Mucosa of rectum (tissue), 2 donors: ENCODE measurements around the gene PEPD.

Experiments used
- H3K27ac ChIP-seq, 2 donors: one replicate each; pipeline ENCODE4 v1.7.0; 2013; ENCODE audit warnings: inconsistent platforms in 2 of 2, low read depth in 2 of 2, low read length in 2 of 2
- H3K27me3 ChIP-seq, 2 donors: one replicate each; pipeline ENCODE4 v1.7.0; 2013; ENCODE audit warnings: low read length in 2 of 2; ENCODE audit not compliant: control insufficient read depth in 2 of 2, insufficient read depth in 2 of 2
- H3K36me3 ChIP-seq, 2 donors: one replicate each; pipeline ENCODE4 v1.7.0; 2013; ENCODE audit warnings: low read length in 2 of 2; ENCODE audit not compliant: control insufficient read depth in 2 of 2, insufficient read depth in 2 of 2
- H3K4me1 ChIP-seq, 2 donors: one replicate each; pipeline ENCODE4 v1.7.0; 2013; ENCODE audit warnings: low read length in 2 of 2, mild to moderate bottlenecking in 1 of 2; ENCODE audit not compliant: control insufficient read depth in 2 of 2, insufficient read depth in 2 of 2
- H3K4me3 ChIP-seq, 2 donors: one replicate each; pipeline ENCODE4 v1.7.0; 2013; ENCODE audit warnings: low read length in 2 of 2
- H3K9ac ChIP-seq, 2 donors: one replicate each; pipeline ENCODE4 v1.7.0; 2013; ENCODE audit warnings: low read length in 2 of 2, low read depth in 1 of 2, mild to moderate bottlenecking in 1 of 2
- H3K9me3 ChIP-seq, 2 donors: one replicate each; pipeline ENCODE4 v1.7.0; 2013; ENCODE audit warnings: low read length in 2 of 2; ENCODE audit not compliant: control insufficient read depth in 2 of 2
- donor health status: healthy.
- donor health status: Normal muscosa, but diverticular disease.

The PEPD gene

DNA sequence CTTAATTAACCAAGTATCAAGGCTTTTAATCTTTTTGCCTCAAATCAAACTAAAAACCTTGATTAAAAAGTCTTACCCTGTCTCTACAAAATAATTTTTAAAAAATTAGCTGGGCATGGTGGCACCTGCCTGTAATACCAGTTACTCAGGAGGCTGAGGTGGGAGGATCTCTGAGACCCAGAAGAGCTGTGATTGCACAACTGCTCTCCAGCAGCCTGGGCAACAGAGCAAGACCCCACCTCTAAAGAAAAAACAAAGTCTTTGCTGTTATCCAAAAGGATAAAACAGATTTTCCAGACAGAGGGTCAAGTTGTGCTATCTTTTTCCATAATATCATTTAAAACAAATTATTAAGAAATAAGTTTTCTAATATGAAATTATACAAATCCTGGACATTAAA, 174.9 kb downstream of the PEPD start:
- no peaks in the 10 kb centered on the region for H3K27me3 ChIP-seq
- H3K4me1 ChIP-seq, result no peaks in the 10 kb centered on the region
- no peaks in the 10 kb centered on the region for H3K9me3 ChIP-seq
- no peak overlapping the region for H3K9ac ChIP-seq
- H3K4me3 ChIP-seq, result no peak overlapping the region
- no peaks in the 10 kb centered on the region for H3K36me3 ChIP-seq
- no peak overlapping the region for H3K27ac ChIP-seq

DNA sequence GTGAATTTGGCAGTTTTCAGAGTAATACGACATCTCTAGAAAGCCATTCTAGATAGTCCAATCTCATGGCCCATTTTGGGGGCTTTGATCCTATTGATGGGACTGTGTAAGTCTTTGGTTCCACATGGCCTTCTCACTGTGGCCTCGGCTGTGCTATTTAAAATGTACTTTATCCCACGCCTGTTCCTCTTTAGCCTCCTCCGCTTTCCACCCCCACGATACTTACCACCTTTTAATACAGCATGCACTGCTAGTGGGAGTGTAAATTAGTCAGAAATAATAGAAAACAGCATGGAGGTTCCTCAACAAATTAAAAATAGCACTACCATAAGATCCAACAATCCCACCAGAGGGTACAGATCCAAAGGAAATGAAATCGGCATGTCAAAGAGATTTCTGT, 176.4 kb downstream of the PEPD start:
- no peak overlapping the region for H3K4me3 ChIP-seq
- H3K4me1 ChIP-seq, result no peaks in the 10 kb centered on the region
- no peaks in the 10 kb centered on the region for H3K27me3 ChIP-seq
- no peak overlapping the region for H3K27ac ChIP-seq
- no peaks in the 10 kb centered on the region for H3K9me3 ChIP-seq
- H3K36me3 ChIP-seq, result no peaks in the 10 kb centered on the region
- no peak overlapping the region for H3K9ac ChIP-seq

DNA sequence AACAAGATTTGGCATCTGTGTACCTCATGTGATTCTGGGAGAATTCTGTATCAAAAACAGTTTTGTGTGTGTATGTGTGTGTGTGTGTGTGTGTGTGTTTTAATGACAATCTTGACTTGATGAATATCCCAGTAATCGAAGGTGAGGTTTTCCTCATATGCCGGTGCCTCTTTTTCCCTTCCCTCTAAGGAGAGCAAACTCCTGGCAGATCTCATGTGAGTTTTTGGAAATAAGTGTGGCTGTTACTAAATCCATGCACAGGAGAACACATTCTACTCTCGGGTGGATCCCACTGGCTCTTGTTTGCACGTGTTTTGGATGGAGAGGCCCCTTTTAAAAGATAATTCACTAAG, 177.0 kb downstream of the PEPD start:
- H3K27ac ChIP-seq, result no peak overlapping the region
- no peaks in the 10 kb centered on the region for H3K36me3 ChIP-seq
- no peak overlapping the region for H3K9ac ChIP-seq
- no peaks in the 10 kb centered on the region for H3K9me3 ChIP-seq
- no peak overlapping the region for H3K4me3 ChIP-seq
- H3K4me1 ChIP-seq, result no peaks in the 10 kb centered on the region
- H3K27me3 ChIP-seq, result no peaks in the 10 kb centered on the region

- Histone ChIP-seq H3K4me3 (no peak overlapping the region), H3K36me3 (no peaks in the 10 kb centered on the region), H3K9ac (no peak overlapping the region), H3K4me1 (no peaks in the 10 kb centered on the region), H3K9me3 (no peaks in the 10 kb centered on the region), H3K27ac (no peak overlapping the region), H3K27me3 (no peaks in the 10 kb centered on the region)
These were observed 177.6 kb downstream of the PEPD start for GRCh38 chr19:33343859-33344572.

- Histone ChIP-seq H3K4me1 (no peaks in the 10 kb centered on the region), H3K27ac (no peak overlapping the region), H3K4me3 (no peak overlapping the region), H3K9me3 (no peaks in the 10 kb centered on the region), H3K36me3 (no peaks in the 10 kb centered on the region), H3K27me3 (no peaks in the 10 kb centered on the region), H3K9ac (no peak overlapping the region)
These were observed 178.3 kb downstream of the PEPD start for GRCh38 chr19:33343301-33343700.

DNA sequence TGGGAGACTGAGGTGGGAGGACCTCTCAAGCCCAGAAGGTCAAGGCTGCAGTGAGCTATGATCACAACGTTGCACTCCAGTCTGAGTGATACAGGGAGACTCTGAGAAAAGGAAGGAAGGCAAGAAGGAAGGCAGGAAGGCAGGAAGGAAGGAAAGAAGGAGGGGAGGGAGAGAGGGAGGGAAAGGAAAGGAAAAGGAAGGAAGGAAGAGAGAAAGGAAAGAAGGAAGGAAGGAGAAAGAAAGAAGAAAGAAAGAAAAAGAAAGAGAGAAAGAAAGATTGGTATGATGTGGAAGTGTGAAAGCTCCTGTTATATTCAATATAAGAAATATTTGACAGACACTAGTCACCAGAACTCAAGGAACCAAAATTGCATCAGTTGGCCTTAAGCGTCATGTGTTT, 180.6 kb downstream of the PEPD start:
- H3K27me3 ChIP-seq, result no peaks in the 10 kb centered on the region
- H3K36me3 ChIP-seq, result no peaks in the 10 kb centered on the region
- no peak overlapping the region for H3K4me3 ChIP-seq
- no peak overlapping the region for H3K27ac ChIP-seq
- no peak overlapping the region for H3K9ac ChIP-seq
- no peaks in the 10 kb centered on the region for H3K9me3 ChIP-seq
- H3K4me1 ChIP-seq, result no peaks in the 10 kb centered on the region

DNA sequence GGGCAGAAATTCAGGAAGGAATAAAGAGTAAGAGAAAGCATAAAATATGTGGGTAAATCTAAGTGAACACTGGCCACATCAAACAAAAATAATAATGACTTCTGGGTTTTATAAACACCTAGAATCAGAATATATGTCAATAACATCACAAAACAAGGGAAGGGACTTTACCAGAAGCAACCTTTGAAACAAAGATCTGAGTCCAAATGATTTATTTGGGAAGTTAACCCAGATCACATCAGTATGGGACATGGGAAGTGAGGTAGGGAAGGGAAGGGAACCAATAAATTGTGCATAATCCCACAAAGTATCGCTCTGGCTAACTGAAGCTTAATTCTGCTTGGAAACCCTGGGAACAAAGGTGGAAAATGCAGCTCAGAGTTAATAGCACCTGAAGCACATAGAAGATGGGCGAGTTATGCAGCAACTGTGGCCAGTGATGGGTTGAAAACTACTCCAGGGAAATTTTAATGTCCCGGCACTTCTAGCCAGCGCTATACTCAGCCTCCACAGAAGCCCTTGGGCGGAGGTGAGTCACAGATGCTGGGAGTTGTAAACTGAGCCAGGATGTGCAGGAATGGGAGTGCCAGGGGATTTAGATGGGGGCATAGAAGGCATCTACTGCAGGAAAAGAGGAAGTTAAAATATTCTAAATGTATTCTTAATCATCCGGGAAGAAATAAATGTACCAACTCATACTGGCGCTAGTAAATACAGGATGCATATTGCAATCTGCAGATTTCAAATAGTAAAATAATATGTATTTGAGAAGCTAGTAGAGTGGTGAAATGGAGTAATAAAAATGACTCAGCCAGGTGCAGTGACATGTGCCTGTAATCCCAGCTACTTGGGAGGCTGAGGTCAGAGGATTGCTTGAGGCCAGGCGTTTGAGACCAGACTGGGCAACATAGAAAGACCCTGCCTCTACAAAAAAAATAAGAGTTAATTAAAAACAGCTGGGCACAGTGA, 182.3 kb downstream of the PEPD start:
- H3K4me3 ChIP-seq, result no peak overlapping the region
- H3K27me3 ChIP-seq, result no peaks in the 10 kb centered on the region
- H3K4me1 ChIP-seq, result no peaks in the 10 kb centered on the region
- H3K9ac ChIP-seq, result no peak overlapping the region
- no peaks in the 10 kb centered on the region for H3K36me3 ChIP-seq
- H3K27ac ChIP-seq, result no peak overlapping the region
- no peaks in the 10 kb centered on the region for H3K9me3 ChIP-seq
